OCI-LY7 (cell line): ENCODE data around the gene TMEM164.

ENCODE experiments used
- EZH2phosphoT487 ChIP-seq: fragments of 200-600 bp; sonication (generic); IDR thresholded peaks from 2 replicates; pipeline ENCODE4 v1.6.1; 2018; ENCODE audit warnings: low read depth, borderline replicate concordance, mild to moderate bottlenecking, mixed run types, antibody characterized with exemption, low read length, moderate library complexity, mixed read lengths
- TF ChIP-seq, protein P1 (sequence below): fragments of 200-600 bp; sonication (generic); conservative IDR thresholded peaks from 2 replicates; pipeline ENCODE4 v1.5.1; 2014; ENCODE audit warnings: mild to moderate bottlenecking, antibody characterized with exemption, low read length, moderate library complexity, mixed read lengths

DNA sequence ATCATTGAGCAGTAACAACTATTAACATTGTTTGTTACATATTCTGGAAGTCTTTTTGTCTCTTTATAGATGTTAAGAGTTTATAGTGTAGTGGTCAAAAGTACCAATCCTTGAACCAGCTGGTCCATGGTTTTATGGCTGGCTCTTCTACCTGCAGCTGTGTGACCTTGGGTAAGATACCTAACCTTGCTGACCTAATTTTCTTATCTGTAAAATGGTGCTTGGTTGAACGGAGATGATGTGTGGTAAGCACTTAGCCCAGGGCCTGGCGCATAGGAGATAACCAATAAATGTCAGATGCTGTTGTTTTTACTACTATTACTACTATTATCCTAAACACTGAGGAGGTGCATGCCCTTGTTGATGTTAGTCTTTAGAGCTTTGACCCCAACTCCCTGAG is 116.6 kb downstream of the TMEM164 start:
- TF ChIP-seq, protein P1, sequence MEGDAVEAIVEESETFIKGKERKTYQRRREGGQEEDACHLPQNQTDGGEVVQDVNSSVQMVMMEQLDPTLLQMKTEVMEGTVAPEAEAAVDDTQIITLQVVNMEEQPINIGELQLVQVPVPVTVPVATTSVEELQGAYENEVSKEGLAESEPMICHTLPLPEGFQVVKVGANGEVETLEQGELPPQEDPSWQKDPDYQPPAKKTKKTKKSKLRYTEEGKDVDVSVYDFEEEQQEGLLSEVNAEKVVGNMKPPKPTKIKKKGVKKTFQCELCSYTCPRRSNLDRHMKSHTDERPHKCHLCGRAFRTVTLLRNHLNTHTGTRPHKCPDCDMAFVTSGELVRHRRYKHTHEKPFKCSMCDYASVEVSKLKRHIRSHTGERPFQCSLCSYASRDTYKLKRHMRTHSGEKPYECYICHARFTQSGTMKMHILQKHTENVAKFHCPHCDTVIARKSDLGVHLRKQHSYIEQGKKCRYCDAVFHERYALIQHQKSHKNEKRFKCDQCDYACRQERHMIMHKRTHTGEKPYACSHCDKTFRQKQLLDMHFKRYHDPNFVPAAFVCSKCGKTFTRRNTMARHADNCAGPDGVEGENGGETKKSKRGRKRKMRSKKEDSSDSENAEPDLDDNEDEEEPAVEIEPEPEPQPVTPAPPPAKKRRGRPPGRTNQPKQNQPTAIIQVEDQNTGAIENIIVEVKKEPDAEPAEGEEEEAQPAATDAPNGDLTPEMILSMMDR, result no peak
- TF ChIP-seq EZH2phosphoT487, result no peak
